ENCODE data around the gene NDC1.

DNA sequence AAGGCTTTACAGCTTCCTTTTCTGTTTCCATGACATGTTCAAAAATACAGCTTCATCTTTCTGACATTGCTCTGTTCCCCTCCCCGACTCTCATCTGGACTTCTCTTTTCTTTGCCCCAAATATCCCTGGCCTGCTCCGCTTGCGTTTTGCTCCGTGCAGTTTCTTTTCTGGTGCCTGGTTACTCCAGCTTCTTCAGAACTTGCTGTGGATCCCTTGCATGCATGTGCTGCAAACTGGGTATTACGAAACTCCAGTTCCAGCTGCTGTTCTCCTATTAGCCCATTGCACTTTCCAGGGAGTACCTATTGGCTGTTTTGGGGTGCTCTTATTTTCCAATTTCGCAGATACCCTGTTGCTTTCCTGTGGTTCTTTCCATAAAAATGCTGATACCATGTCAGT, 9.9 kb upstream of the NDC1 start:
- no peak for TF ChIP-seq POLR2A (IDR thresholded peaks at IDR 0.05)
- TF ChIP-seq CTCF (IDR thresholded peaks at IDR 0.05 in 8 of 11, conservative IDR thresholded peaks at IDR 0.05 in 3 of 11), result no peak

All from spleen (tissue), 7 donors.